ENCODE results near the gene TMEM132A.

TMEM132A gene

GRCh38 chr11:60950024-60950423 lies 25.8 kb downstream of the TMEM132A start:
- Histone ChIP-seq H3K27ac (ENCODE audit: low read depth, low read length) (no peak overlapping the region), H3K36me3 (ENCODE audit: control insufficient read depth, insufficient read depth, low read length) (no peaks in the 10 kb centered on the region), H3K4me3 (ENCODE audit: low read depth, low read length) (no peak overlapping the region), H3K4me1 (ENCODE audit: control insufficient read depth, insufficient read depth, low read length) (peaks cover 18% of the 10 kb centered on the region), H3K27me3 (ENCODE audit: control insufficient read depth, insufficient read depth, low read length) (peaks cover 25% of the 10 kb centered on the region), H3K9ac (ENCODE audit: low read depth, low read length) (no peak overlapping the region), H3K9me3 (ENCODE audit: control insufficient read depth, insufficient read depth, low read length) (no peaks in the 10 kb centered on the region)

GRCh38 chr11:60950933-60951605 lies 26.8 kb downstream of the TMEM132A start:
- H3K9ac ChIP-seq (ENCODE audit: low read depth, low read length) = no peak overlapping the region
- peak overlapping the region; percentile 63 for H3K4me3 ChIP-seq (ENCODE audit: low read depth, low read length)

GRCh38 chr11:60951606-60951903 lies 27.3 kb downstream of the TMEM132A start:
- H3K36me3 ChIP-seq (ENCODE audit: control insufficient read depth, insufficient read depth, low read length) = no peaks in the 10 kb centered on the region
- no peak overlapping the region for H3K27ac ChIP-seq (ENCODE audit: low read depth, low read length)
- H3K4me3 ChIP-seq (ENCODE audit: low read depth, low read length) = peak overlapping the region; percentile 63
- H3K27me3 ChIP-seq (ENCODE audit: control insufficient read depth, insufficient read depth, low read length) = peaks cover 25% of the 10 kb centered on the region
- no peaks in the 10 kb centered on the region for H3K9me3 ChIP-seq (ENCODE audit: control insufficient read depth, insufficient read depth, low read length)
- no peak overlapping the region for H3K9ac ChIP-seq (ENCODE audit: low read depth, low read length)
- peaks cover 18% of the 10 kb centered on the region for H3K4me1 ChIP-seq (ENCODE audit: control insufficient read depth, insufficient read depth, low read length)

More at GRCh38 chr11:60950933-60951605, 26.8 kb downstream of the TMEM132A start:
- H3K36me3 ChIP-seq (ENCODE audit: control insufficient read depth, insufficient read depth, low read length) = no peaks in the 10 kb centered on the region
- no peaks in the 10 kb centered on the region for H3K9me3 ChIP-seq (ENCODE audit: control insufficient read depth, insufficient read depth, low read length)
- H3K27ac ChIP-seq (ENCODE audit: low read depth, low read length) = no peak overlapping the region
- H3K4me1 ChIP-seq (ENCODE audit: control insufficient read depth, insufficient read depth, low read length) = peaks cover 18% of the 10 kb centered on the region
- peaks cover 25% of the 10 kb centered on the region for H3K27me3 ChIP-seq (ENCODE audit: control insufficient read depth, insufficient read depth, low read length)

- peaks cover 18% of the 10 kb centered on the region for H3K4me1 ChIP-seq (ENCODE audit: control insufficient read depth, insufficient read depth, low read length)
- no peaks in the 10 kb centered on the region for H3K9me3 ChIP-seq (ENCODE audit: control insufficient read depth, insufficient read depth, low read length)
- H3K27ac ChIP-seq (ENCODE audit: low read depth, low read length) = no peak within 1 kb of the TSS
- H3K9ac ChIP-seq (ENCODE audit: low read depth, low read length) = no peak within 1 kb of the TSS
- peak within 1 kb of the TSS; percentile 63 for H3K4me3 ChIP-seq (ENCODE audit: low read depth, low read length)
- H3K36me3 ChIP-seq (ENCODE audit: control insufficient read depth, insufficient read depth, low read length) = no peaks in the 10 kb centered on the region
- peaks cover 25% of the 10 kb centered on the region for H3K27me3 ChIP-seq (ENCODE audit: control insufficient read depth, insufficient read depth, low read length)
Measured at GRCh38 chr11:60951904-60952741, 27.9 kb downstream of the TMEM132A start, which contains the start of gene SLC15A3. Gene SLC15A3 (minus strand): TSS chr11:60952176. CDS start chr11:60951551, 625 bp downstream.

GRCh38 chr11:60952742-60953170 lies 28.5 kb downstream of the TMEM132A start:
- Histone ChIP-seq H3K9me3 (ENCODE audit: control insufficient read depth, insufficient read depth, low read length) (no peaks in the 10 kb centered on the region), H3K27me3 (ENCODE audit: control insufficient read depth, insufficient read depth, low read length) (peaks cover 25% of the 10 kb centered on the region), H3K4me3 (ENCODE audit: low read depth, low read length) (peak overlapping the region; percentile 63), H3K9ac (ENCODE audit: low read depth, low read length) (no peak overlapping the region), H3K27ac (ENCODE audit: low read depth, low read length) (no peak overlapping the region), H3K4me1 (ENCODE audit: control insufficient read depth, insufficient read depth, low read length) (peaks cover 13% of the 10 kb centered on the region), H3K36me3 (ENCODE audit: control insufficient read depth, insufficient read depth, low read length) (no peaks in the 10 kb centered on the region)

GRCh38 chr11:60953781-60954180 lies 29.5 kb downstream of the TMEM132A start:
- Histone ChIP-seq H3K36me3 (ENCODE audit: control insufficient read depth, insufficient read depth, low read length) (no peaks in the 10 kb centered on the region), H3K27me3 (ENCODE audit: control insufficient read depth, insufficient read depth, low read length) (peaks cover 25% of the 10 kb centered on the region), H3K4me3 (ENCODE audit: low read depth, low read length) (no peak overlapping the region), H3K9me3 (ENCODE audit: control insufficient read depth, insufficient read depth, low read length) (no peaks in the 10 kb centered on the region), H3K9ac (ENCODE audit: low read depth, low read length) (no peak overlapping the region), H3K4me1 (ENCODE audit: control insufficient read depth, insufficient read depth, low read length) (peaks cover 9% of the 10 kb centered on the region), H3K27ac (ENCODE audit: low read depth, low read length) (no peak overlapping the region)

GRCh38 chr11:60954421-60954820 lies 30.2 kb downstream of the TMEM132A start:
- Histone ChIP-seq H3K27ac (ENCODE audit: low read depth, low read length) (no peak overlapping the region), H3K4me3 (ENCODE audit: low read depth, low read length) (no peak overlapping the region), H3K9ac (ENCODE audit: low read depth, low read length) (no peak overlapping the region), H3K36me3 (ENCODE audit: control insufficient read depth, insufficient read depth, low read length) (no peaks in the 10 kb centered on the region), H3K4me1 (ENCODE audit: control insufficient read depth, insufficient read depth, low read length) (peaks cover 9% of the 10 kb centered on the region), H3K27me3 (ENCODE audit: control insufficient read depth, insufficient read depth, low read length) (peaks cover 25% of the 10 kb centered on the region), H3K9me3 (ENCODE audit: control insufficient read depth, insufficient read depth, low read length) (no peaks in the 10 kb centered on the region)

GRCh38 chr11:60955571-60955970 lies 31.3 kb downstream of the TMEM132A start:
- no peak overlapping the region for H3K9ac ChIP-seq (ENCODE audit: low read depth, low read length)
- no peaks in the 10 kb centered on the region for H3K9me3 ChIP-seq (ENCODE audit: control insufficient read depth, insufficient read depth, low read length)
- H3K4me1 ChIP-seq (ENCODE audit: control insufficient read depth, insufficient read depth, low read length) = peaks cover 9% of the 10 kb centered on the region
- H3K27me3 ChIP-seq (ENCODE audit: control insufficient read depth, insufficient read depth, low read length) = peaks cover 14% of the 10 kb centered on the region
- H3K4me3 ChIP-seq (ENCODE audit: low read depth, low read length) = no peak overlapping the region
- H3K36me3 ChIP-seq (ENCODE audit: control insufficient read depth, insufficient read depth, low read length) = no peaks in the 10 kb centered on the region
- no peak overlapping the region for H3K27ac ChIP-seq (ENCODE audit: low read depth, low read length)

GRCh38 chr11:60957188-60957587 lies 32.9 kb downstream of the TMEM132A start:
- H3K36me3 ChIP-seq (ENCODE audit: control insufficient read depth, insufficient read depth, low read length) = no peaks in the 10 kb centered on the region
- H3K4me3 ChIP-seq (ENCODE audit: low read depth, low read length) = no peak overlapping the region
- no peaks in the 10 kb centered on the region for H3K9me3 ChIP-seq (ENCODE audit: control insufficient read depth, insufficient read depth, low read length)
- H3K27ac ChIP-seq (ENCODE audit: low read depth, low read length) = no peak overlapping the region
- peaks cover 6% of the 10 kb centered on the region for H3K4me1 ChIP-seq (ENCODE audit: control insufficient read depth, insufficient read depth, low read length)
- peaks cover 6% of the 10 kb centered on the region for H3K27me3 ChIP-seq (ENCODE audit: control insufficient read depth, insufficient read depth, low read length)
- H3K9ac ChIP-seq (ENCODE audit: low read depth, low read length) = no peak overlapping the region

GRCh38 chr11:60959431-60959830 lies 35.2 kb downstream of the TMEM132A start:
- H3K4me1 ChIP-seq (ENCODE audit: control insufficient read depth, insufficient read depth, low read length) = no peaks in the 10 kb centered on the region
- no peak overlapping the region for H3K27ac ChIP-seq (ENCODE audit: low read depth, low read length)
- no peaks in the 10 kb centered on the region; the same call in 1 of the 2 replicates for H3K27me3 ChIP-seq (ENCODE audit: control insufficient read depth, insufficient read depth, low read length)
- H3K9me3 ChIP-seq (ENCODE audit: control insufficient read depth, insufficient read depth, low read length) = no peaks in the 10 kb centered on the region
- H3K9ac ChIP-seq (ENCODE audit: low read depth, low read length) = no peak overlapping the region
- H3K4me3 ChIP-seq (ENCODE audit: low read depth, low read length) = no peak overlapping the region
- H3K36me3 ChIP-seq (ENCODE audit: control insufficient read depth, insufficient read depth, low read length) = no peaks in the 10 kb centered on the region

- H3K9me3 ChIP-seq (ENCODE audit: control insufficient read depth, insufficient read depth, low read length) = no peaks in the 10 kb centered on the region
- H3K4me1 ChIP-seq (ENCODE audit: control insufficient read depth, insufficient read depth, low read length) = no peaks in the 10 kb centered on the region
- no peak overlapping the region for H3K27ac ChIP-seq (ENCODE audit: low read depth, low read length)
- H3K27me3 ChIP-seq (ENCODE audit: control insufficient read depth, insufficient read depth, low read length) = no peaks in the 10 kb centered on the region
- no peak overlapping the region for H3K4me3 ChIP-seq (ENCODE audit: low read depth, low read length)
- no peak overlapping the region for H3K9ac ChIP-seq (ENCODE audit: low read depth, low read length)
- H3K36me3 ChIP-seq (ENCODE audit: control insufficient read depth, insufficient read depth, low read length) = no peaks in the 10 kb centered on the region
Measured at GRCh38 chr11:60960405-60960804, 36.1 kb downstream of the TMEM132A start.
